Posterior vena cava (tissue), 2 donors: ENCODE results near the gene CACNG8. TPM values are rescaled to one million over a fixed set of nuclear protein-coding genes. Genes with fewer than 3 reads are reported as not detected.
"Not testable (repeated sequence)": the region's sequence is repeated elsewhere in the genome, so short reads cannot be mapped to it uniquely, and the experiment has no call there.

Experiments
- DNase-seq: peaks from one replicate; pipeline ENCODE4 v3.0.0-alpha.2; 2020; ENCODE audit warnings: low spot score
- intact Hi-C, 2 donors: fragments of 100-400 bp; cut with DNase I; formaldehyde crosslinking; loops; one replicate each; pipeline versions ENCODE4 v1.14.1 to v1.14.2; 2022 to 2023
- total RNA-seq, 2 donors: library from RNA; stranded (reverse); fragmentation: NEBNext Ultra II Directional; extraction: Animal tissue kit (Norgen Biotek cat#: 25700); gene quantifications; one replicate each; pipeline ENCODE4 v1.2.1, GENCODE V29; 2021
- donor health status: DM: yes; HTN: yes; CAD: no.
- donor health status: DM: yes; HTN: yes; CAD: no.

The CACNG8 gene
- total RNA-seq, 2 donors from 2014 or later: 0.05 to 0.09 TPM

GRCh38 chr19:54023191-54023590 lies 60.5 kb downstream of the CACNG8 start:
- intact Hi-C loops: loop anchor here in 1 of 2 donors (10.0 kb wide), 1 partner anchor 228 kb away; no protein-coding TSS in a partner anchor
- DNase-seq: no peak

GRCh38 chr19:54024660-54025059 lies 61.9 kb downstream of the CACNG8 start:
- intact Hi-C loops: loop anchor here (5.0 to 10.0 kb wide), 2 partner anchors 57 to 230 kb away; no protein-coding TSS in a partner anchor
- no peak for DNase-seq

- intact Hi-C loops: loop anchor here (2.0 to 10.0 kb wide), 3 partner anchors 59 to 232 kb away; no protein-coding TSS in a partner anchor
- peak; percentile 16 for DNase-seq
These were observed 63.9 kb downstream of the CACNG8 start for GRCh38 chr19:54026656-54027055.

GRCh38 chr19:54029301-54029700 lies 66.6 kb downstream of the CACNG8 start:
- no peak for DNase-seq

GRCh38 chr19:54029930-54030490 lies 67.3 kb downstream of the CACNG8 start:
- DNase-seq: peak; percentile 84
- intact Hi-C loops: loop anchor here (5.0 to 10.0 kb wide), 2 partner anchors 63 to 235 kb away; no protein-coding TSS in a partner anchor

More at GRCh38 chr19:54029301-54029700, 66.6 kb downstream of the CACNG8 start:
- intact Hi-C loops: loop anchor here (5.0 to 10.0 kb wide), 2 partner anchors 62 to 234 kb away; no protein-coding TSS in a partner anchor

- intact Hi-C loops: no loop called here
- DNase-seq: no peak
These were observed 68.3 kb downstream of the CACNG8 start for GRCh38 chr19:54030895-54031586.

GRCh38 chr19:54035215-54036178 lies 72.8 kb downstream of the CACNG8 start:
- intact Hi-C loops: no loop called here

GRCh38 chr19:54036542-54036941 lies 73.8 kb downstream of the CACNG8 start:
- intact Hi-C loops: not testable (repeated sequence)

More at GRCh38 chr19:54035215-54036178, 72.8 kb downstream of the CACNG8 start:
- no peak for DNase-seq

More at GRCh38 chr19:54036542-54036941, 73.8 kb downstream of the CACNG8 start:
- DNase-seq: peak; percentile 29

Other genes with a start within 250 kb of the CACNG8 start
- 1 to 10 TPM; 1.8 to 2.0 TPM for gene NLRP12, start 138.6 kb upstream of the CACNG8 start, total RNA-seq
- gene MYADM, start 95.1 kb upstream of the CACNG8 start, total RNA-seq: 100 to 1,000 TPM; 360 to 372 TPM
- under 1 TPM in 1 of 2 donors, not detected in 1; 0.48 TPM for gene PRKCG, start 80.7 kb upstream of the CACNG8 start, total RNA-seq
- gene CACNG7, start 53.7 kb upstream of the CACNG8 start, total RNA-seq: not detected
- gene CACNG6, start 28.7 kb downstream of the CACNG8 start, total RNA-seq: not detected
- gene VSTM1, start 101.0 kb downstream of the CACNG8 start, total RNA-seq: under 1 TPM in 1 of 2 donors, not detected in 1; 0.60 TPM
- not detected for gene TARM1, start 118.4 kb downstream of the CACNG8 start, total RNA-seq
- 1 to 10 TPM; 3.9 to 5.0 TPM for gene OSCAR, start 137.9 kb downstream of the CACNG8 start, total RNA-seq
- 100 to 1,000 TPM in 1 of 2 donors, 10 to 100 TPM in 1; 59.3 to 105 TPM for gene NDUFA3, start 139.9 kb downstream of the CACNG8 start, total RNA-seq
- 10 to 100 TPM; 13.3 to 14.8 TPM for gene TFPT, start 152.7 kb downstream of the CACNG8 start, total RNA-seq
- gene PRPF31, start 152.8 kb downstream of the CACNG8 start, total RNA-seq: 10 to 100 TPM; 33.6 to 37.6 TPM
- 10 to 100 TPM; 25.6 to 29.1 TPM for gene CNOT3, start 174.8 kb downstream of the CACNG8 start, total RNA-seq
- 1 to 10 TPM; 4.7 to 6.2 TPM for gene LENG1, start 196.8 kb downstream of the CACNG8 start, total RNA-seq
- gene TMC4, start 210.2 kb downstream of the CACNG8 start, total RNA-seq: 1 to 10 TPM; 1.1 to 1.4 TPM
- gene MBOAT7, start 226.6 kb downstream of the CACNG8 start, total RNA-seq: 10 to 100 TPM; 29.0 to 38.6 TPM
- 10 to 100 TPM; 17.3 to 24.5 TPM for gene TSEN34, start 228.4 kb downstream of the CACNG8 start, total RNA-seq
- gene RPS9, start 237.9 kb downstream of the CACNG8 start, total RNA-seq: 1,000 to 10,000 TPM in 1 of 2 donors, 100 to 1,000 TPM in 1; 777 to 1,026 TPM